ENCODE data around the gene ASGR1. TPM values are rescaled to one million over a fixed set of nuclear protein-coding genes. Genes with fewer than 3 reads are reported as not detected.

ASGR1 gene, protein sequence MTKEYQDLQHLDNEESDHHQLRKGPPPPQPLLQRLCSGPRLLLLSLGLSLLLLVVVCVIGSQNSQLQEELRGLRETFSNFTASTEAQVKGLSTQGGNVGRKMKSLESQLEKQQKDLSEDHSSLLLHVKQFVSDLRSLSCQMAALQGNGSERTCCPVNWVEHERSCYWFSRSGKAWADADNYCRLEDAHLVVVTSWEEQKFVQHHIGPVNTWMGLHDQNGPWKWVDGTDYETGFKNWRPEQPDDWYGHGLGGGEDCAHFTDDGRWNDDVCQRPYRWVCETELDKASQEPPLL
- 0.70 to 1.4 TPM (median 0.89 TPM) in 5 replicates for total RNA-seq (2022; extraction: Qiagen RNA extraction)

DNA sequence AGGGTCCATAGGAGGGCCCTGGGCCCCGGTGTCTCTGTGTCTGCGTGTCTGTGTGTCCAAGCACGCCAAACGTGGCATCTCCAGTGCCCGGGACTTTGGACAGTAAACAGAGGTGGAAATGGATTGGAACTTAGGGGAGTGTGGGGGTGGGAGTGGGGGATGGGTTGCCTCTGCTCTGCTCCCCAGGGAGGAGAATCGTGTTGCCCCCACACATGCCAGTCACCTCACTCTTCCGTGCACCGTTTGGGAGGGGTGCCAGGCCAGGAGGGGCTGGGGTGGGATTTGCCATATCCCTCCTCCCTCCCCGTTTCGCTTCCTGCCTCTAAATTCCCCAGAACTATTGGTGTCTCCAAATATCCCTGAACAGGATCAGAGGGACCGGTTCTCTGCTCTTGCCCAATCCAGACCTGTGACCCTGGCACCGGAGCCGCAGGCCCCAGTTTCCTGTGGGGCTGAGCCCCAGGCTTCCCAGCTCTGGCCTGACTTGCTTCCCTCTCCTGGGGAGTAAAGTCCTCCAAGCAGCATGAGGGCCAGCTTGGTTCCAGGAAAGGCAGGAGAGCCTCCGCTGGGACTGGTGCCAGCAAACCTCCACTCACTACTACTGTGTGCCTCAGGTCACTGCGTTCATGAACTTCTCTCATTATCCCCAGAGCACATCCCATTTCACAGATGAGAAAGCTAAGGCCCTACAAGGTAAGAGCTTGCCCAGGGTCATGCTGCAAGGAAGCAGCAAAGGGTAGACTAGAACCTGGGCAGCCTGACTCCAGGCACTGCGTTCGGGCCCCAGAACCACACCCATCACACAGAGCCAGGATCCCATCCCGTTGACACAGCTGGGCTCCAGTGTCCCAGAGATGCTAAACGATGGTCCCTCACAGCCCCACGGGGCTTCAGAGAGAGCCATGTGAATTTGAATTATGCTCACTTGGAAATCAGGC is at the start of gene ASGR1:
Gene ASGR1 (minus strand): TSS at position 54 of the 938 bp plus-strand sequence. CDS start 807 bp downstream, outside the sequence.

DNA sequence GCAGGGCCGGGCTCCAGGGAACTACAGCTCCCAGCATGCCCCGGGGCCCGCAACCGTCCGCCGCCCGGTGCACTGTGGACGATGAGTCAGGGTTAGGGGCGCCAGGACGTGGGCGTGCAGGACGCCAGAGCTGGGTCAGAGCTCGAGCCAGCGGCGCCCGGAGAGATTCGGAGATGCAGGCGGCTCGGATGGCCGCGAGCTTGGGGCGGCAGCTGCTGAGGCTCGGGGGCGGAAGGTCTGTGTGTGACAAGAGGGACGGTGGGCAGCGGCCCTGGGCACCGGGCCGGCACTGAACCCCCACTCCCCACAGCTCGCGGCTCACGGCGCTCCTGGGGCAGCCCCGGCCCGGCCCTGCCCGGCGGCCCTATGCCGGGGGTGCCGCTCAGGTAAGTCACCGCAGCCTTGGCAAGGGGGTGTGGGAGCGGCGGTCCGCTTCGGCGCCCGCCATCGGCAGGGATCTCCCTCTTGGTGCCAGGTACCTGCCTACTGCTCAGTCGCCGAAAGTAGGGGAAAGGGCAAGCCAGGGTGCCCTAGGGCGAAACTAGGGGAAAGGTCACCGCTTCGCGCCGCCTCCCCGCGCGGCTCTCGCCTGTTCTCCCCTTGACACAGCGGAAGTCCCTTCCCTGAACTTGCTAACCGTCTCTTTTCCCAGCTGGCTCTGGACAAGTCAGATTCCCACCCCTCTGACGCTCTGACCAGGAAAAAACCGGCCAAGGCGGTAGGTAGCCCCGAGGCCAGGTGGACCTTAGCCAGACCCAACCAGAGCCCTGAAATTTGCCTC is 40.8 kb upstream of the ASGR1 start, which contains the start of the genes ACADVL and DLG4:
Gene ACADVL (plus strand): TSS at position 127 of the 781 bp plus-strand sequence. CDS start 47 bp downstream, at position 174.
Gene DLG4 (minus strand): TSS at position 25 of the 781 bp plus-strand sequence.

Other genes with a start within 250 kb of the ASGR1 start
- not detected in 5 replicates for gene ALOX12, start 183.3 kb downstream of the ASGR1 start, total RNA-seq (2022; extraction: Qiagen RNA extraction)
- gene RNASEK, start 166.7 kb downstream of the ASGR1 start, total RNA-seq (2022; extraction: Qiagen RNA extraction): 435 to 504 TPM (median 443 TPM) in 5 replicates
- not detected in 5 replicates for gene BCL6B, start 156.3 kb downstream of the ASGR1 start, total RNA-seq (2022; extraction: Qiagen RNA extraction)
- 6.5 to 9.3 TPM (median 8.9 TPM) in 5 replicates for gene SLC16A13, start 143.4 kb downstream of the ASGR1 start, total RNA-seq (2022; extraction: Qiagen RNA extraction)
- gene SLC16A11, start 135.3 kb downstream of the ASGR1 start, total RNA-seq (2022; extraction: Qiagen RNA extraction): not detected in 5 replicates
- not detected in 5 replicates for gene CLEC10A, start 99.1 kb downstream of the ASGR1 start, total RNA-seq (2022; extraction: Qiagen RNA extraction)
- 0.12 to 0.16 TPM in 2 of 5 replicates, not detected in the others for gene ASGR2, start 64.5 kb downstream of the ASGR1 start, total RNA-seq (2022; extraction: Qiagen RNA extraction)
- 5.7 to 7.8 TPM (median 6.6 TPM) in 5 replicates for gene DLG4, start 40.5 kb upstream of the ASGR1 start, total RNA-seq (2022; extraction: Qiagen RNA extraction)
- 322 to 414 TPM (median 394 TPM) in 5 replicates for gene ACADVL, start 40.6 kb upstream of the ASGR1 start, total RNA-seq (2022; extraction: Qiagen RNA extraction)
- gene DVL2, start 55.1 kb upstream of the ASGR1 start, total RNA-seq (2022; extraction: Qiagen RNA extraction): 37.0 to 41.9 TPM (median 40.1 TPM) in 5 replicates
- 89.8 to 111 TPM (median 96.3 TPM) in 5 replicates for gene PHF23, start 60.1 kb upstream of the ASGR1 start, total RNA-seq (2022; extraction: Qiagen RNA extraction)
- gene GABARAP, start 63.1 kb upstream of the ASGR1 start, total RNA-seq (2022; extraction: Qiagen RNA extraction): 685 to 777 TPM (median 698 TPM) in 5 replicates
- gene CTDNEP1, start 72.4 kb upstream of the ASGR1 start, total RNA-seq (2022; extraction: Qiagen RNA extraction): 222 to 242 TPM (median 228 TPM) in 5 replicates
- gene ELP5, start 72.8 kb upstream of the ASGR1 start, total RNA-seq (2022; extraction: Qiagen RNA extraction): 125 to 155 TPM (median 140 TPM) in 5 replicates
- 2.2 to 3.7 TPM (median 2.6 TPM) in 5 replicates for gene CLDN7, start 83.1 kb upstream of the ASGR1 start, total RNA-seq (2022; extraction: Qiagen RNA extraction)
- 0.39 to 0.59 TPM (median 0.50 TPM) in 5 replicates for gene SLC2A4, start 102.3 kb upstream of the ASGR1 start, total RNA-seq (2022; extraction: Qiagen RNA extraction)
- gene YBX2, start 115.3 kb upstream of the ASGR1 start, total RNA-seq (2022; extraction: Qiagen RNA extraction): 0.43 to 0.55 TPM (median 0.44 TPM) in 5 replicates
- gene EIF5A, start 128.3 kb upstream of the ASGR1 start, total RNA-seq (2022; extraction: Qiagen RNA extraction): 1,618 to 1,808 TPM (median 1,704 TPM) in 5 replicates
- gene GPS2, start 136.0 kb upstream of the ASGR1 start, total RNA-seq (2022; extraction: Qiagen RNA extraction): 73.9 to 101 TPM (median 95.3 TPM) in 5 replicates
- gene NEURL4, start 150.0 kb upstream of the ASGR1 start, total RNA-seq (2022; extraction: Qiagen RNA extraction): 26.4 to 30.2 TPM (median 28.4 TPM) in 5 replicates
- gene ACAP1, start 157.2 kb upstream of the ASGR1 start, total RNA-seq (2022; extraction: Qiagen RNA extraction): 1.2 to 3.9 TPM (median 3.1 TPM) in 5 replicates
- 10.5 to 13.8 TPM (median 12.9 TPM) in 5 replicates for gene KCTD11, start 172.8 kb upstream of the ASGR1 start, total RNA-seq (2022; extraction: Qiagen RNA extraction)
- not detected in 5 replicates for gene TMEM95, start 175.8 kb upstream of the ASGR1 start, total RNA-seq (2022; extraction: Qiagen RNA extraction)
- 1.4 to 2.1 TPM (median 1.7 TPM) in 5 replicates for gene TNK1, start 201.7 kb upstream of the ASGR1 start, total RNA-seq (2022; extraction: Qiagen RNA extraction)
- 38.8 to 44.7 TPM (median 42.7 TPM) in 5 replicates for gene PLSCR3, start 215.2 kb upstream of the ASGR1 start, total RNA-seq (2022; extraction: Qiagen RNA extraction)
- 171 to 224 TPM (median 215 TPM) in 5 replicates for gene TMEM256, start 224.7 kb upstream of the ASGR1 start, total RNA-seq (2022; extraction: Qiagen RNA extraction)
- 12.7 to 19.0 TPM (median 15.5 TPM) in 5 replicates for gene NLGN2, start 228.5 kb upstream of the ASGR1 start, total RNA-seq (2022; extraction: Qiagen RNA extraction)
- 0.08 to 0.13 TPM in 2 of 5 replicates, not detected in the others for gene SPEM1, start 241.0 kb upstream of the ASGR1 start, total RNA-seq (2022; extraction: Qiagen RNA extraction)
- not detected in 5 replicates for gene SPEM2, start 246.2 kb upstream of the ASGR1 start, total RNA-seq (2022; extraction: Qiagen RNA extraction)
- 0.02 to 0.03 TPM in 2 of 5 replicates, not detected in the others for gene SPEM3, start 249.5 kb upstream of the ASGR1 start, total RNA-seq (2022; extraction: Qiagen RNA extraction)

All from A549 treated with Hydrocortisone at 1 μM for 4 hours (cell line).